ENCODE data around the gene TMED4.
"Not testable (repeated sequence)": the region's sequence is repeated elsewhere in the genome, so short reads cannot be mapped to it uniquely, and the experiment has no call there.

TMED4 gene

GRCh38 chr7:44568771-44569560 is 13.1 kb downstream of the TMED4 start:
- no peak for DNase-seq (ENCODE audit: low spot score)

GRCh38 chr7:44567884-44568283 is 14.1 kb downstream of the TMED4 start:
- DNase-seq (ENCODE audit: low spot score): no peak

GRCh38 chr7:44566680-44567079 is 15.4 kb downstream of the TMED4 start:
- no peak for DNase-seq (ENCODE audit: low spot score)

GRCh38 chr7:44565795-44566559 is 16.1 kb downstream of the TMED4 start:
- no peak for DNase-seq (ENCODE audit: low spot score)

- DNase-seq (ENCODE audit: low spot score): peak; percentile 75
These were observed 16.8 kb downstream of the TMED4 start for GRCh38 chr7:44565097-44565794.

- no peak for DNase-seq (ENCODE audit: low spot score)
These were observed 17.4 kb downstream of the TMED4 start for GRCh38 chr7:44564606-44565005.

- DNase-seq (ENCODE audit: low spot score): no peak
These were observed 18.8 kb downstream of the TMED4 start for GRCh38 chr7:44563171-44563679.

GRCh38 chr7:44562622-44562962 is 19.4 kb downstream of the TMED4 start:
- not testable (repeated sequence) for DNase-seq (ENCODE audit: low spot score)

GRCh38 chr7:44561962-44562621 is 19.9 kb downstream of the TMED4 start:
- peak; percentile 49 for DNase-seq (ENCODE audit: low spot score)

- no peak for DNase-seq (ENCODE audit: low spot score)
These were observed 20.6 kb downstream of the TMED4 start for GRCh38 chr7:44561481-44561880.

- no peak for DNase-seq (ENCODE audit: low spot score)
These were observed 22.5 kb downstream of the TMED4 start for GRCh38 chr7:44559485-44559884.

GRCh38 chr7:44557485-44557884 is 24.5 kb downstream of the TMED4 start:
- DNase-seq (ENCODE audit: low spot score): no peak

- no peak for DNase-seq (ENCODE audit: low spot score)
These were observed 26.7 kb downstream of the TMED4 start for GRCh38 chr7:44555350-44555749.

- DNase-seq (ENCODE audit: low spot score): not testable (repeated sequence)
These were observed 29.5 kb downstream of the TMED4 start for GRCh38 chr7:44552473-44553005.

- DNase-seq (ENCODE audit: low spot score): no peak
These were observed 32.6 kb downstream of the TMED4 start for GRCh38 chr7:44549457-44549856.

- DNase-seq (ENCODE audit: low spot score): no peak
These were observed 33.1 kb downstream of the TMED4 start for GRCh38 chr7:44548893-44549292.

GRCh38 chr7:44547536-44548231 is 34.3 kb downstream of the TMED4 start:
- no peak for DNase-seq (ENCODE audit: low spot score)

- no peak for DNase-seq (ENCODE audit: low spot score)
These were observed 40.0 kb downstream of the TMED4 start for GRCh38 chr7:44541876-44542610.

GRCh38 chr7:44541028-44541869 is 40.8 kb downstream of the TMED4 start, which contains the start of gene NPC1L1:
NPC1L1 (minus strand) TSS chr7:44541330; CDS start chr7:44541259, 71 bp downstream.
- no peak for DNase-seq (ENCODE audit: low spot score)
